ENCODE data around the gene PODXL2. TPM values are rescaled to one million over a fixed set of nuclear protein-coding genes. Genes with fewer than 3 reads are reported as not detected.

Gene PODXL2
- total RNA-seq, 1 experiment from 2014 or later = 15.3 TPM

- DNase-seq (ENCODE audit: low read depth, low spot score) = no peak
- H3K36me3 ChIP-seq (ENCODE audit: control insufficient read depth, insufficient read depth, low read length) = no peaks in the 10 kb centered on the region
- no peaks in the 10 kb centered on the region for H3K4me1 ChIP-seq (ENCODE audit: control insufficient read depth, insufficient read depth, low read length)
- ChIA-PET POLR2A (no interaction called here), CTCF (no interaction called here)
- intact Hi-C loops (cut with micrococcal nuclease; ENCODE audit: unreplicated experiment) (no loop called here), in situ Hi-C loops (cut with HindIII; ENCODE audit: low pct_unique_long_range_greater_than_20kb, low sequenced_read_pairs) (no loop called here)
- no peak overlapping the region for H3K4me3 ChIP-seq (ENCODE audit: low read depth in 2 of 2, low read length in 2 of 2)
- no TSS peak for BruUV-seq (replicated peaks)
- ATAC-seq = no peak
- H3K27ac ChIP-seq (ENCODE audit: low read length) = no peak overlapping the region
- 0 out of 2 replicates have a peak, but pooled peaks cover 2% of the 10 kb centered on the region for H3K27me3 ChIP-seq (ENCODE audit: control insufficient read depth, insufficient read depth, low read length)
- no peak for TF ChIP-seq TCF7L2 (IDR thresholded peaks at IDR 0.05; ENCODE audit: low read depth, low read length)
- TF ChIP-seq POLR2AphosphoS5 (IDR thresholded peaks at IDR 0.05; ENCODE audit: low read depth, low read length) = no peak
- TF ChIP-seq REST (IDR thresholded peaks at IDR 0.05; ENCODE audit: insufficient read depth in 1 of 2, low read depth in 2 of 2, low read length in 1 of 2) = no peak
- no peak for TF ChIP-seq CTCF (IDR thresholded peaks at IDR 0.05)
- no peak for TF ChIP-seq SIN3A (IDR thresholded peaks at IDR 0.05; ENCODE audit: borderline replicate concordance, insufficient read depth, low read depth, low read length)
- H3K9me3 ChIP-seq (ENCODE audit: control insufficient read depth, insufficient read depth, low read depth, low read length) = no peaks in the 10 kb centered on the region
These were observed 78.9 kb downstream of the PODXL2 start for GRCh38 chr3:127707851-127708411.

- TF ChIP-seq CTCF (IDR thresholded peaks at IDR 0.05) (no peak), SIN3A (IDR thresholded peaks at IDR 0.05; ENCODE audit: borderline replicate concordance, insufficient read depth, low read depth, low read length) (no peak), POLR2AphosphoS5 (IDR thresholded peaks at IDR 0.05; ENCODE audit: low read depth, low read length) (no peak), REST (IDR thresholded peaks at IDR 0.05; ENCODE audit: insufficient read depth in 1 of 2, low read depth in 2 of 2, low read length in 1 of 2) (no peak), TCF7L2 (IDR thresholded peaks at IDR 0.05; ENCODE audit: low read depth, low read length) (no peak)
- Histone ChIP-seq H3K4me3 (ENCODE audit: low read depth in 2 of 2, low read length in 2 of 2) (no peak overlapping the region), H3K9me3 (ENCODE audit: control insufficient read depth, insufficient read depth, low read depth, low read length) (no peaks in the 10 kb centered on the region), H3K36me3 (ENCODE audit: control insufficient read depth, insufficient read depth, low read length) (no peaks in the 10 kb centered on the region), H3K27ac (ENCODE audit: low read length) (no peak overlapping the region), H3K27me3 (ENCODE audit: control insufficient read depth, insufficient read depth, low read length) (no peaks in the 10 kb centered on the region), H3K4me1 (ENCODE audit: control insufficient read depth, insufficient read depth, low read length) (no peaks in the 10 kb centered on the region)
- no peak for DNase-seq (ENCODE audit: low read depth, low spot score)
- in situ Hi-C loops (cut with HindIII; ENCODE audit: low pct_unique_long_range_greater_than_20kb, low sequenced_read_pairs) = no loop called here
- BruUV-seq (replicated peaks) = no TSS peak
- ChIA-PET POLR2A (no interaction called here), CTCF (no interaction called here)
- intact Hi-C loops (cut with micrococcal nuclease; ENCODE audit: unreplicated experiment) = no loop called here
- ATAC-seq = no peak
These were observed 79.9 kb downstream of the PODXL2 start for GRCh38 chr3:127708837-127709236.

Measured in Panc1 (cell line).